GM12878 (cell line): ENCODE measurements around the gene NOTCH1. TPM values are rescaled to one million over a fixed set of nuclear protein-coding genes. Genes with fewer than 3 reads are reported as not detected.

Experiments
- BHLHE40 ChIP-seq, 2 experiments: fragments of 450-650 bp in 1 of 2; IDR thresholded peaks; 2 replicates each; pipeline ENCODE4 v1.6.1; 2011 to 2017; ENCODE audit warnings: low read depth in 2 of 2, borderline replicate concordance in 1 of 2, improper control_type of control experiment in 1 of 2, low read length in 1 of 2, mild to moderate bottlenecking in 1 of 2
- CBX5 ChIP-seq: sonication (generic); IDR thresholded peaks from 2 replicates; pipeline ENCODE4 v1.6.1; 2016; ENCODE audit warnings: low read depth, moderate library complexity, mild to moderate bottlenecking, inconsistent platforms
- CREB1 ChIP-seq: IDR thresholded peaks from 2 replicates; pipeline ENCODE4 v1.6.1; 2012; ENCODE audit warnings: low read depth, mild to moderate bottlenecking, inconsistent platforms
- CTCF ChIP-seq, 3 experiments: IDR thresholded peaks in 2 of 3; conservative IDR thresholded peaks in 1 of 3; 2 replicates each; pipeline ENCODE4 v1.5.1; 2011; ENCODE audit warnings: low read depth in 3 of 3, low read length in 3 of 3, mild to moderate bottlenecking in 3 of 3, control low read depth in 2 of 3, moderate library complexity in 2 of 3, inconsistent platforms in 1 of 3, mixed read lengths in 1 of 3; ENCODE audit not compliant: control insufficient read depth in 2 of 3, insufficient read depth in 1 of 3; ENCODE audit errors: extremely low read depth in 1 of 3
- DPF2 ChIP-seq: fragments of 450-650 bp; IDR thresholded peaks from 2 replicates; pipeline ENCODE4 v1.6.1; 2017; ENCODE audit warnings: mild to moderate bottlenecking
- ELK1 ChIP-seq: IDR thresholded peaks from 2 replicates; pipeline ENCODE4 v1.6.1; 2012; ENCODE audit warnings: low read depth, low read length, improper control_type of control experiment
- ESRRA ChIP-seq: IDR thresholded peaks from 2 replicates; pipeline ENCODE4 v1.6.1; 2012; ENCODE audit warnings: mild to moderate bottlenecking, low read length, improper control_type of control experiment
- HCFC1 ChIP-seq: fragments of 150-350 bp; IDR thresholded peaks from 2 replicates; pipeline ENCODE4 v1.6.1; 2014; ENCODE audit warnings: low read length
- IKZF2 ChIP-seq, 2 experiments: fragments of 450-650 bp; IDR thresholded peaks; 2 replicates each; pipeline ENCODE4 v1.6.1; 2017; ENCODE audit warnings: mild to moderate bottlenecking in 2 of 2, moderate library complexity in 2 of 2
- NFYB ChIP-seq: IDR thresholded peaks from 2 replicates; pipeline ENCODE4 v1.6.1; 2011; ENCODE audit warnings: low read depth, mild to moderate bottlenecking, low read length, improper control_type of control experiment, moderate library complexity; ENCODE audit not compliant: insufficient read depth
- NR2C2 ChIP-seq: IDR thresholded peaks from 2 replicates; pipeline ENCODE4 v1.6.1; 2011; ENCODE audit warnings: borderline replicate concordance, low read depth; ENCODE audit not compliant: control insufficient read depth, insufficient read length
- NR2F1 ChIP-seq: fragments of 450-650 bp; conservative IDR thresholded peaks from 2 replicates; pipeline ENCODE4 v1.6.1; 2017; ENCODE audit warnings: mild to moderate bottlenecking
- POLR2AphosphoS2 ChIP-seq: IDR thresholded peaks from 2 replicates; pipeline ENCODE4 v1.6.1; 2011; ENCODE audit warnings: low read depth, mild to moderate bottlenecking, low read length, improper control_type of control experiment, moderate library complexity
- POLR2AphosphoS5 ChIP-seq: IDR thresholded peaks from 2 replicates; pipeline ENCODE4 v1.6.1; 2011; ENCODE audit warnings: mild to moderate bottlenecking, low read length, inconsistent platforms
- PRDM15 ChIP-seq: fragments of 450-650 bp; formaldehyde crosslinking; IDR thresholded peaks from 2 replicates; pipeline ENCODE4 v1.4.0; 2020; ENCODE audit warnings: mild to moderate bottlenecking, moderate library complexity
- RB1 ChIP-seq: fragments of 450-650 bp; formaldehyde crosslinking; IDR thresholded peaks from 2 replicates; pipeline ENCODE4 v1.6.1; 2017; ENCODE audit warnings: mild to moderate bottlenecking, borderline replicate concordance
- RELB ChIP-seq: fragments of 450-650 bp; IDR thresholded peaks from 2 replicates; pipeline ENCODE4 v1.6.1; 2017; ENCODE audit warnings: low read depth, mild to moderate bottlenecking, moderate library complexity
- SIX5 ChIP-seq: IDR thresholded peaks from 2 replicates; pipeline ENCODE4 v1.6.1; 2011; ENCODE audit warnings: mild to moderate bottlenecking, low read depth, low read length, moderate library complexity; ENCODE audit not compliant: severe bottlenecking
- SMAD1 ChIP-seq: fragments of 450-650 bp; IDR thresholded peaks from 2 replicates; pipeline ENCODE4 v1.6.1; 2018; ENCODE audit warnings: mild to moderate bottlenecking, low read depth; ENCODE audit not compliant: partially characterized antibody
- polyA plus RNA-seq, 11 experiments: library from polyadenylated mRNA; depleted of rRNA in 4 of 11; unstranded in 6 of 11; stranded (reverse) in 5 of 11; fragments of >200 nt; fragmentation: Nextera tagmentation in 4 of 11; fragmentation: Illumina TruSeq in 1 of 11; extraction: Ambion mirVana in 4 of 11; extraction: Trizol in 1 of 11; gene quantifications; 1 replicate in 1 of 11; 2 replicates in 10 of 11; pipeline versions ENCODE4 v1.2.1 to v1.2.3, GENCODE V29; 2011 to 2016; ENCODE audit warnings: inconsistent platforms in 2 of 11, missing spikeins in 2 of 11, low read depth in 1 of 11
- total RNA-seq, 4 experiments: library from RNA; depleted of rRNA in 3 of 4; stranded (reverse); fragments of >200 nt in 3 of 4; fragmentation: Illumina TruSeq in 1 of 4; extraction: Trizol in 1 of 4; gene quantifications; 2 replicates each; pipeline versions ENCODE4 v1.2.1 to v1.2.3, GENCODE V29; 2013 to 2021

Gene NOTCH1
- total and polyA plus RNA-seq, 10 of the 15 experiments (the other 5 are each of a cell fraction or from before 2014, with no cell fraction given): 0.02 to 40.0 (median 3.7) TPM

- no peak for TF ChIP-seq PRDM15 (CRISPR knock-in tag)
- peak; percentile 87 for TF ChIP-seq RB1
- peak; percentile 52; the same call in 1 of the 2 replicates for TF ChIP-seq POLR2AphosphoS2
- TF ChIP-seq SIX5: no peak
- peak; percentile 86 to 88 for TF ChIP-seq IKZF2 (IDR thresholded peaks at IDR 0.05)
- TF ChIP-seq HCFC1: peak; percentile 38; the same call in 1 of the 2 replicates
- TF ChIP-seq BHLHE40 (IDR thresholded peaks at IDR 0.05; ENCODE audit: borderline replicate concordance in 1 of 2, low read depth in 2 of 2, low read length in 1 of 2): peak; percentile 65 to 81; a peak in 3 of 4 replicates
- no peak for TF ChIP-seq ESRRA
- peak; percentile 87 for TF ChIP-seq CBX5
- no peak for TF ChIP-seq NR2C2
- peak; percentile 81 for TF ChIP-seq NR2F1
- 0 out of 2 replicates have a peak, but pooled peaks have one; percentile 13 for TF ChIP-seq ELK1
- peak; percentile 90 for TF ChIP-seq DPF2
- peak; percentile 57; the same call in 1 of the 2 replicates for TF ChIP-seq POLR2AphosphoS5
- TF ChIP-seq RELB: peak; percentile 64
- TF ChIP-seq CREB1: peak; percentile 75
- TF ChIP-seq NFYB: no peak
- TF ChIP-seq SMAD1: no peak
- peak in 1 of 3 experiments; percentile 6; a peak in 1 of 6 replicates for TF ChIP-seq CTCF (IDR thresholded peaks at IDR 0.05 in 2 of 3, conservative IDR thresholded peaks at IDR 0.05 in 1 of 3; ENCODE audit: control insufficient read depth in 2 of 3, extremely low read depth in 1 of 3, insufficient read depth in 1 of 3, low read depth in 3 of 3, low read length in 3 of 3)
These were observed at the start of gene NOTCH1 (continued) for GRCh38 chr9:136545965-136546696.
